GM10266 (cell line): ENCODE results near the gene SH3BGRL3.

ENCODE experiments used
- DNase-seq: peaks from one replicate; pipeline ENCODE4 v3.0.0; 2012; ENCODE audit errors: extremely low spot score
- TF ChIP-seq, protein P1 (sequence below): IDR thresholded peaks from 2 replicates; pipeline ENCODE4 v1.5.1; 2012; ENCODE audit warnings: mild to moderate bottlenecking, low read depth; ENCODE audit not compliant: control insufficient read depth, insufficient read depth; ENCODE audit errors: missing control alignments

SH3BGRL3 gene

GRCh38 chr1:26315874-26316850 is 36.3 kb downstream of the SH3BGRL3 start:
- no peak for DNase-seq
- TF ChIP-seq, protein P1, sequence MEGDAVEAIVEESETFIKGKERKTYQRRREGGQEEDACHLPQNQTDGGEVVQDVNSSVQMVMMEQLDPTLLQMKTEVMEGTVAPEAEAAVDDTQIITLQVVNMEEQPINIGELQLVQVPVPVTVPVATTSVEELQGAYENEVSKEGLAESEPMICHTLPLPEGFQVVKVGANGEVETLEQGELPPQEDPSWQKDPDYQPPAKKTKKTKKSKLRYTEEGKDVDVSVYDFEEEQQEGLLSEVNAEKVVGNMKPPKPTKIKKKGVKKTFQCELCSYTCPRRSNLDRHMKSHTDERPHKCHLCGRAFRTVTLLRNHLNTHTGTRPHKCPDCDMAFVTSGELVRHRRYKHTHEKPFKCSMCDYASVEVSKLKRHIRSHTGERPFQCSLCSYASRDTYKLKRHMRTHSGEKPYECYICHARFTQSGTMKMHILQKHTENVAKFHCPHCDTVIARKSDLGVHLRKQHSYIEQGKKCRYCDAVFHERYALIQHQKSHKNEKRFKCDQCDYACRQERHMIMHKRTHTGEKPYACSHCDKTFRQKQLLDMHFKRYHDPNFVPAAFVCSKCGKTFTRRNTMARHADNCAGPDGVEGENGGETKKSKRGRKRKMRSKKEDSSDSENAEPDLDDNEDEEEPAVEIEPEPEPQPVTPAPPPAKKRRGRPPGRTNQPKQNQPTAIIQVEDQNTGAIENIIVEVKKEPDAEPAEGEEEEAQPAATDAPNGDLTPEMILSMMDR = no peak

DNA sequence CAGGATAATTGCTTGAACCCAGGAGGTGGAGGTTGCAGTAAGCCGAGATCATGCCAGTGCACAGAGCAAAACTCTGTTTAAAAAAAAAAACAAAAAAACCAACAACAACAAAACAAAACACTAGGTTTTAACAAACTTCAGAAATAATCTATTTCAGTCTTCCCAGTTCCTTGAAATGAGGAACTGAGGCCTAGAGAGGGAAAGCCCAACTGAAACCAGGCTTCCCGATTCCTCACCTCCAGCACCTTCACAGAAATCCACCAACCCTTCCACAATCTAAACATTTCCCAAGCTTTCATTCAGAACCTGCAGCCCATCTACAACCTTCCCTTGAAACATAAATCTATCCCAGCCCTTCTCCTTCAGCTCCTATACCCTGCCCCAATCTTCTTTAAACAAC is 37.3 kb downstream of the SH3BGRL3 start:
- DNase-seq = no peak
- TF ChIP-seq, protein P1 = no peak

- TF ChIP-seq, protein P1 = no peak
- DNase-seq = peak; percentile 78
These were observed 37.9 kb downstream of the SH3BGRL3 start, which contains the start of gene CD52 for GRCh38 chr1:26317612-26318337. Gene CD52, plus strand, starts transcription at chr1:26317958. Its CDS starts 60 bp downstream, at chr1:26318018.

DNA sequence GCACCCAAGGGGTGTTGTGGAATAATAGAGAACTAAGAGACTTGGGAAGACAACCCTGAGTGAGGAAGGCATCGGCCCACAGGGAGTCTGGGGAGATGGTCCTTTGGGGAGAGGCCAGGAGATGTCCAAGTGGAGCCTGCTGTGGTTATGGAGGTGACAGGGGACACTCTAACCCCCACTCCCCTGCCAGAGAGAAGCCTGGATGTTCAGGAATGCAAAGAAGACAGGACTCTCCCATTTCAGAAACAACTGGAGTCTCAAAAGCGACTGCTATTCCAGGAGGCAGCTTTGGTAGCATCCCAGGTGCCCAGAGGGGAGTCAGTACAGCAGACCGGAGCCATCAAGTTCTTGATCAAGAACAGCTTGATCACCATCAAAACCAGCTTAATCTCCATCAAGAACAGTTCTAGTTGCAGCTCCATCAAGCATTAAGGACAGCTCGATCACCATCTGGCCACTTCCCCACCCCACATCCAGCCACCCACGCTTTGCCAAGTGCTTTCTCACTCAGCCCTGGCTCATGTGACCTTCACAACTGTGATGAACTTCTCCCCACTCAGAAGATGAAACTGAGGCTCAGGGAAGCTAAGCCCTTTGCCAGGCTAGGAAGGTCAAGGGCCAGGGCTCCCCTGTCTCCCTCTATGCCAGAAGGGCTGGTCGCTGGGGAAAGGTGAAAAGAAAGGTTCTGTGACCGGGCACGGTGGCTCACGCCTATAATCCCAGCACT is 38.6 kb downstream of the SH3BGRL3 start:
- TF ChIP-seq, protein P1 = no peak
- DNase-seq = no peak

DNA sequence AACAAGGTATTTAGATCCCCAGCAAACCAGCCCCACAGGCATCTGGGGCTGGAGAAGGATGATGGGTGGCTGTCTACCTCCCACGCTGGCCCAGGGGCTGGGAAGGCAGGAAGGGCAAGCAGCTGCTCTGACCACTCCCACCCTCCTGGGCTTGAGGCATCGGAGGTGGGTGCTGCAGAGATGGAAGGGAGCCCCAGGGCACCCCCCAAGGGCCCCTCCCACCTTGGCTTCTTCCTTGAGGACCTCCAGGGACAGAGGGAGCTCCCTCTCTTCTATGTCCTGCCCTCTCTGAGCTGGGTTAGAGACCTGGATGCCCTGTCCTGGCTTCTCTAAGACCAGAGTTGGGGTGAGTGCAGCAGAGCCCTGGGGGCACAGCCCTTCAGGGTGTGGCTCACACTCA is 41.0 kb downstream of the SH3BGRL3 start:
- TF ChIP-seq, protein P1 = no peak
- DNase-seq = no peak

DNA sequence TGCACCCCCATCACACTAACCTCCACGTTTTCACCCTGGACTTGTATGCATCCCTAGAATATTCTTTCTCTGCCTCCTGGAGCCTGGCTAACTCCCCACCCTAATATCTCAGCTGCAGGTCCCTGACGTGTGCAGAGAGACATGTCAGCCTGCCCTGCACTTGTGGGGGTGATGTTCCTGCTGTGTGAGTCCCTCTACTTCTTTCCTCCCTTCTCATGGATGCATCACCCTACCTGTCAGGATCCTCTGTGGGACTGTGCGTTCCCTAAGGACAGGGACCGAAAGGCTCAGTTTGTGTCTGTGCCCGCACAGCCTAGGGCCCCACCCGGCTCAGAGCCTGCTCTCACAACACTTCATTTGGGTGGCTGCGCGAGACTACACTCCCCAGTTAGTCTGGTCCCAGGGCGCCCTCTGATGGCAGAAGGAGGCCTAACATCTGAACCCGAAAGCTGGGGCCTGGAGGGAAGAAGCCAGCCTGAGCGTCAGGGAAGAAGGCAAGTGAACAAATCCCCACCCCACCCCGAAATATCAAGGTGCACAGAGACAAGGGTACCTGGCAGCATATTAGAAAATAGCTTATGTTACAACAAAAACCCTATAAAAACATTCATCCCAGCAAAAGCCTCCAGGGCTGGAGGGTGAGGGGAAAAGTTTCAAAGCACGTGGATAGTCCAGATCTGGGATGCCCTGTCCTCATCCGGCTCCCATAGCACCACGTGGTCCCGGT is 41.6 kb downstream of the SH3BGRL3 start:
- TF ChIP-seq, protein P1 = peak; percentile 95
- peak; percentile 81 for DNase-seq
